Measurements from ENCODE around the gene CNIH2. TPM values are rescaled to one million over a fixed set of nuclear protein-coding genes. Genes with fewer than 3 reads are reported as not detected.

Gene CNIH2
- total RNA-seq, 1 donor from 2014 or later = 5.0 TPM

- Mint-ChIP-seq H3K27me3 (ENCODE audit: unreplicated experiment) (no peaks in the 10 kb centered on the region), H3K4me3 (ENCODE audit: unreplicated experiment) (peak overlapping the region; percentile 86), H3K27ac (ENCODE audit: unreplicated experiment) (peak overlapping the region; percentile 92), H3K36me3 (ENCODE audit: unreplicated experiment) (peaks cover 16% of the 10 kb centered on the region), H3K9me3 (ENCODE audit: unreplicated experiment) (no peaks in the 10 kb centered on the region), H3K4me1 (ENCODE audit: unreplicated experiment) (peaks cover 22% of the 10 kb centered on the region)
- TF ChIP-seq CTCF (IDR thresholded peaks at IDR 0.05) = no peak
- DNase-seq (ENCODE audit: extremely low spot score, unreplicated experiment) = no peak
Measured at GRCh38 chr11:66266378-66267038, 11.5 kb upstream of the CNIH2 start.

- Mint-ChIP-seq H3K9me3 (ENCODE audit: unreplicated experiment) (no peaks in the 10 kb centered on the region), H3K36me3 (ENCODE audit: unreplicated experiment) (peaks cover 18% of the 10 kb centered on the region), H3K27me3 (ENCODE audit: unreplicated experiment) (no peaks in the 10 kb centered on the region), H3K4me1 (ENCODE audit: unreplicated experiment) (peaks cover 23% of the 10 kb centered on the region), H3K27ac (ENCODE audit: unreplicated experiment) (peak overlapping the region; percentile 92), H3K4me3 (ENCODE audit: unreplicated experiment) (peak overlapping the region; percentile 86)
- TF ChIP-seq CTCF (IDR thresholded peaks at IDR 0.05) = peak; percentile 10
- DNase-seq (ENCODE audit: extremely low spot score, unreplicated experiment) = no peak
Measured at GRCh38 chr11:66267039-66267378, 11.0 kb upstream of the CNIH2 start.

- DNase-seq (ENCODE audit: extremely low spot score, unreplicated experiment) = peak; percentile 96
- peak overlapping the region; percentile 86 for H3K4me3 Mint-ChIP-seq (ENCODE audit: unreplicated experiment)
- H3K4me1 Mint-ChIP-seq (ENCODE audit: unreplicated experiment) = peaks cover 23% of the 10 kb centered on the region
- H3K36me3 Mint-ChIP-seq (ENCODE audit: unreplicated experiment) = peaks cover 18% of the 10 kb centered on the region
- TF ChIP-seq CTCF (IDR thresholded peaks at IDR 0.05) = peak; percentile 27
- no peaks in the 10 kb centered on the region for H3K9me3 Mint-ChIP-seq (ENCODE audit: unreplicated experiment)
- H3K27me3 Mint-ChIP-seq (ENCODE audit: unreplicated experiment) = no peaks in the 10 kb centered on the region
- H3K27ac Mint-ChIP-seq (ENCODE audit: unreplicated experiment) = peak overlapping the region; percentile 99
Measured at GRCh38 chr11:66267379-66268243, 10.4 kb upstream of the CNIH2 start.

GRCh38 chr11:66268244-66268951 lies 9.6 kb upstream of the CNIH2 start, which contains the start of gene RAB1B:
Gene RAB1B, plus strand, starts transcription at chr11:66268639. Its CDS starts 41 bp downstream, at chr11:66268680.
- peaks cover 18% of the 10 kb centered on the region for H3K36me3 Mint-ChIP-seq (ENCODE audit: unreplicated experiment)
- DNase-seq (ENCODE audit: extremely low spot score, unreplicated experiment) = peak; percentile 100
- H3K27ac Mint-ChIP-seq (ENCODE audit: unreplicated experiment) = peak within 1 kb of the TSS; percentile 99
- no peaks in the 10 kb centered on the region for H3K27me3 Mint-ChIP-seq (ENCODE audit: unreplicated experiment)
- H3K4me1 Mint-ChIP-seq (ENCODE audit: unreplicated experiment) = peaks cover 23% of the 10 kb centered on the region
- H3K9me3 Mint-ChIP-seq (ENCODE audit: unreplicated experiment) = no peaks in the 10 kb centered on the region
- no peak for TF ChIP-seq CTCF (IDR thresholded peaks at IDR 0.05)
- H3K4me3 Mint-ChIP-seq (ENCODE audit: unreplicated experiment) = peak within 1 kb of the TSS; percentile 86
